ENCODE results near the gene TMC8. TPM values are rescaled to one million over a fixed set of nuclear protein-coding genes. Genes with fewer than 3 reads are reported as not detected.
"Not testable (repeated sequence)": the region's sequence is repeated elsewhere in the genome, so short reads cannot be mapped to it uniquely, and the experiment has no call there.

TMC8 gene
- total and polyA plus RNA-seq, 2 donors (not counting 1 experiment from before 2014, with no cell fraction given), result 0.02 TPM; not detected in 1

DNA sequence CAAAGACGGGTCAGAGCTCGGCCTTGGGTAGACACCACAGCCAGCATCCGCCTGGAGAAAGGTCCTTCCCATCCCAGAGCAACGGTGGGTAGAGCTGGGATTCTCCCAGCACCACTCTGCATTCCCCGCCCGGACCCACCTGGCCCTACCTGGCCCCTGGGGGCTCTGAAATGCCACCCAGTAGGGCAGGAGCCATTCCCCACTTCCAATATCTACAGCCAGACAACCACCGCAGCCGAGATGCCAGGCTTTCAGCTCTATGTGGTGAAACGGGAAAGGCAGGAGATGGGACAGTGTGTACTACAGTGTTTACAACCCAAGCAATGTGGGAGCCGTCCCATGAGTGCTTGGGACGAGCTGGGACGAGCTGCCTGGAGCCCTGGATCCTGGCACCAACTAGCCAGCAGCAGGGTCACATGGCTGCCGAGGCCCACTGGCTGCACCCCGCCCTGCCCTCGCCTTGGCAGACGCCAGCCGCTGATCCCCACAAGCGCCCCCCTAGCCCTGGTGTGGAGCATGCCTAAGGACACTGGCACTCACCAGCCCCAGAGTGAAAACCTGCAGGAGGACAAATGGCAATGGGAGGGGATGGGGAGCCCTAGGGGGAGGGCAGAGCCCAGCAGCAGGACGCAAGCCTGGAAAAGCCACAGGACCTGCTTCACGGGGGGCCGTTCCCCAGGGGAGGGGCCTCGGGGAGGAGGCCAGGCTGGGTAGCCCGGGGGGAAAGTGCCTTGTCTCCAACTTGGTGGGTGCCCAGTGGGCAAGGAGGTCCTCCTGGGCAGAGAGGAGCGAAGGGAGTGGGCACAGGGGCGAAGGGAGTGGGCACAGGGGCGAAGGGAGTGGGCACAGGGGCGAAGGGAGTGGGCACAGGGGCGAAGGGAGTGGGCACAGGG lies 15.5 kb upstream of the TMC8 start:
- Histone ChIP-seq H3K4me2 (ENCODE audit: extremely low read depth, insufficient read depth, low read length) (no peak overlapping the region), H3K79me2 (ENCODE audit: control insufficient read depth, insufficient read depth, low read length) (no peaks in the 10 kb centered on the region), H3K4me3 (replicated peaks in 1 of 4; ENCODE audit: control extremely low read depth in 1 of 4, insufficient read depth in 1 of 4, low read depth in 3 of 4, low read length in 4 of 4) (no peak overlapping the region), H3K9ac (ENCODE audit: insufficient read depth, low read length) (no peak overlapping the region), H2AFZ (ENCODE audit: low read length) (no peak overlapping the region), H4K20me1 (ENCODE audit: control insufficient read depth, extremely low read depth, insufficient read depth, low read length) (no peaks in the 10 kb centered on the region), H3K27ac (ENCODE audit: insufficient read depth, low read length) (no peak overlapping the region), H3K9me3 (ENCODE audit: control insufficient read depth, insufficient read depth, low read depth, low read length) (no peaks in the 10 kb centered on the region), H3K36me3 (ENCODE audit: control insufficient read depth, insufficient read depth, low read length) (no peaks in the 10 kb centered on the region), H3K27me3 (ENCODE audit: control insufficient read depth, insufficient read depth, low read length) (no peaks in the 10 kb centered on the region), H3K4me1 (ENCODE audit: control insufficient read depth, extremely low read depth, insufficient read depth, low read length) (no peaks in the 10 kb centered on the region)
- DNase-seq (ENCODE audit: low read depth in 2 of 2), result no peak
- TF ChIP-seq EZH2 (IDR thresholded peaks at IDR 0.05; ENCODE audit: low read length, missing control alignments), result no peak
- TF ChIP-seq, protein P1, sequence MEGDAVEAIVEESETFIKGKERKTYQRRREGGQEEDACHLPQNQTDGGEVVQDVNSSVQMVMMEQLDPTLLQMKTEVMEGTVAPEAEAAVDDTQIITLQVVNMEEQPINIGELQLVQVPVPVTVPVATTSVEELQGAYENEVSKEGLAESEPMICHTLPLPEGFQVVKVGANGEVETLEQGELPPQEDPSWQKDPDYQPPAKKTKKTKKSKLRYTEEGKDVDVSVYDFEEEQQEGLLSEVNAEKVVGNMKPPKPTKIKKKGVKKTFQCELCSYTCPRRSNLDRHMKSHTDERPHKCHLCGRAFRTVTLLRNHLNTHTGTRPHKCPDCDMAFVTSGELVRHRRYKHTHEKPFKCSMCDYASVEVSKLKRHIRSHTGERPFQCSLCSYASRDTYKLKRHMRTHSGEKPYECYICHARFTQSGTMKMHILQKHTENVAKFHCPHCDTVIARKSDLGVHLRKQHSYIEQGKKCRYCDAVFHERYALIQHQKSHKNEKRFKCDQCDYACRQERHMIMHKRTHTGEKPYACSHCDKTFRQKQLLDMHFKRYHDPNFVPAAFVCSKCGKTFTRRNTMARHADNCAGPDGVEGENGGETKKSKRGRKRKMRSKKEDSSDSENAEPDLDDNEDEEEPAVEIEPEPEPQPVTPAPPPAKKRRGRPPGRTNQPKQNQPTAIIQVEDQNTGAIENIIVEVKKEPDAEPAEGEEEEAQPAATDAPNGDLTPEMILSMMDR (conservative IDR thresholded peaks at IDR 0.05 in 1 of 2, IDR thresholded peaks at IDR 0.05 in 1 of 2; ENCODE audit: low read depth in 1 of 2, low read length in 2 of 2), result no peak

DNA sequence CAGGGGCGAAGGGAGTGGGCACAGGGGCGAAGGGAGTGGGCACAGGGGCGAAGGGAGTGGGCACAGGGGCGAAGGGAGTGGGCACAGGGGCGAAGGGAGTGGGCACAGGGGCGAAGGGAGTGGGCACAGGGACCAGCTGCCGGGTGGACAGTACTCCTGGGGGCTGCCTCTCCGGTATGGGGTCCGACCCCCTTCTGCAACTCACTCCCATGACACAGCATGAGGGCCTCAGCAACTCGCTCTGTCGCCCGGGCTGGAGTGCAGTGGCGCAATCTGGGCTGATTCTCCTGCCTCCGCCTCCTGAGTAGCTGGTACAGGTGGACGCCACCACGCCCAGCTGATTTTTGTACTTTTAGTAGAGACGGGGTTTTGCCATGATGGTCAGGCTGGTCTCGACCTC lies 14.8 kb upstream of the TMC8 start:
- not testable (repeated sequence) for H2AFZ ChIP-seq (ENCODE audit: low read length); H3K79me2 ChIP-seq (ENCODE audit: control insufficient read depth, insufficient read depth, low read length); DNase-seq (ENCODE audit: low read depth in 2 of 2); H3K27me3 ChIP-seq (ENCODE audit: control insufficient read depth, insufficient read depth, low read length); H3K4me1 ChIP-seq (ENCODE audit: control insufficient read depth, extremely low read depth, insufficient read depth, low read length); H3K9me3 ChIP-seq (ENCODE audit: control insufficient read depth, insufficient read depth, low read depth, low read length); H3K9ac ChIP-seq (ENCODE audit: insufficient read depth, low read length); H3K36me3 ChIP-seq (ENCODE audit: control insufficient read depth, insufficient read depth, low read length); H3K4me3 ChIP-seq (replicated peaks in 1 of 4; ENCODE audit: control extremely low read depth in 1 of 4, insufficient read depth in 1 of 4, low read depth in 3 of 4, low read length in 4 of 4); H4K20me1 ChIP-seq (ENCODE audit: control insufficient read depth, extremely low read depth, insufficient read depth, low read length); H3K27ac ChIP-seq (ENCODE audit: insufficient read depth, low read length); H3K4me2 ChIP-seq (ENCODE audit: extremely low read depth, insufficient read depth, low read length)

DNA sequence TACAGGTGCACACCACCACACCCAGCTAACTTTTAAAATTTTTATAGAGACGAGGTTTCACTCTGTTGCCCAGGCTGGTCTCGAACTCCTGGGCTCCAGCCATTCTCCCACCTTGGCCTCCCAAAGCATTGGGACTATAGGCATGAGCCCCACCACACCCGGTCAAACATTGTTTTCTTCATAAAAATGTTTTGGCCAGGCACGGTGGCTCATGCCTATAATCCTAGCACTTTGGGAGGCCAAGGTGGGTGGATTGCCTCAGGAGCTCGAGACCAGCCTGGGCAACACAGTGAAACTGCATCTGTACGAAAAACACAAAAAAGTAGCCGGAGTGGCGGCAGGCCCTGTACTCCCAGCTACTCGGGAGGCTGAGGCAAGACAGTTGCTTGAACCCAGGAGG lies 14.2 kb upstream of the TMC8 start:
- H3K4me1 ChIP-seq (ENCODE audit: control insufficient read depth, extremely low read depth, insufficient read depth, low read length), result no peaks in the 10 kb centered on the region
- H3K36me3 ChIP-seq (ENCODE audit: control insufficient read depth, insufficient read depth, low read length), result no peaks in the 10 kb centered on the region
- H3K9ac ChIP-seq (ENCODE audit: insufficient read depth, low read length), result no peak overlapping the region
- DNase-seq (ENCODE audit: low read depth in 2 of 2), result no peak
- no peak overlapping the region for H3K27ac ChIP-seq (ENCODE audit: insufficient read depth, low read length)
- no peaks in the 10 kb centered on the region for H4K20me1 ChIP-seq (ENCODE audit: control insufficient read depth, extremely low read depth, insufficient read depth, low read length)
- H3K9me3 ChIP-seq (ENCODE audit: control insufficient read depth, insufficient read depth, low read depth, low read length), result no peaks in the 10 kb centered on the region
- no peak overlapping the region for H2AFZ ChIP-seq (ENCODE audit: low read length)
- no peak overlapping the region for H3K4me3 ChIP-seq (replicated peaks in 1 of 4; ENCODE audit: control extremely low read depth in 1 of 4, insufficient read depth in 1 of 4, low read depth in 3 of 4, low read length in 4 of 4)
- H3K79me2 ChIP-seq (ENCODE audit: control insufficient read depth, insufficient read depth, low read length), result no peaks in the 10 kb centered on the region
- H3K4me2 ChIP-seq (ENCODE audit: extremely low read depth, insufficient read depth, low read length), result no peak overlapping the region
- TF ChIP-seq, protein P1 (conservative IDR thresholded peaks at IDR 0.05 in 1 of 2, IDR thresholded peaks at IDR 0.05 in 1 of 2; ENCODE audit: low read depth in 1 of 2, low read length in 2 of 2), result no peak
- no peak for TF ChIP-seq EZH2 (IDR thresholded peaks at IDR 0.05; ENCODE audit: low read length, missing control alignments)
- no peaks in the 10 kb centered on the region for H3K27me3 ChIP-seq (ENCODE audit: control insufficient read depth, insufficient read depth, low read length)

Measured in fibroblast of lung (primary cell).